Endodermal cell (in vitro differentiated cells): ENCODE measurements around the gene SAXO1. TPM values are rescaled to one million over a fixed set of nuclear protein-coding genes. Genes with fewer than 3 reads are reported as not detected.

Source experiments
- DNase-seq: peaks from one replicate; pipeline ENCODE4 v3.0.0-alpha.2; 2017
- H3K27ac ChIP-seq: 2 replicates; pipeline ENCODE4 v1.5.1; 2013; ENCODE audit warnings: mild to moderate bottlenecking, low read depth, low read length, moderate library complexity
- H3K27me3 ChIP-seq: 2 replicates; pipeline ENCODE4 v1.6.1; 2013; ENCODE audit warnings: mild to moderate bottlenecking, low read length, moderate library complexity; ENCODE audit not compliant: insufficient read depth, control insufficient read depth, poor library complexity, severe bottlenecking
- H3K36me3 ChIP-seq: 2 replicates; pipeline ENCODE4 v1.7.0; 2013; ENCODE audit warnings: mild to moderate bottlenecking, low read length, moderate library complexity; ENCODE audit not compliant: control insufficient read depth, insufficient read depth
- H3K4me1 ChIP-seq: one replicate; pipeline ENCODE4 v1.7.0; 2013; ENCODE audit warnings: low read length; ENCODE audit not compliant: control insufficient read depth, insufficient read depth
- H3K4me3 ChIP-seq: 2 replicates; pipeline ENCODE4 v1.5.1; 2013; ENCODE audit warnings: mild to moderate bottlenecking, low read length, moderate library complexity
- H3K9ac ChIP-seq: 2 replicates; pipeline ENCODE4 v1.6.1; 2013; ENCODE audit warnings: mild to moderate bottlenecking, low read length, moderate library complexity; ENCODE audit not compliant: poor library complexity, severe bottlenecking; ENCODE audit errors: extremely low read depth
- H3K9me3 ChIP-seq: 2 replicates; pipeline ENCODE4 v1.6.1; 2013; ENCODE audit warnings: mild to moderate bottlenecking, low read length, moderate library complexity; ENCODE audit not compliant: control insufficient read depth
- H3K27ac Mint-ChIP-seq: 2 replicates; pipeline ENCODE4 v1.8.0; 2020; ENCODE audit warnings: mixed read lengths
- H3K27me3 Mint-ChIP-seq: 2 replicates; pipeline ENCODE4 v1.8.0; 2021; ENCODE audit warnings: mild to moderate bottlenecking, mixed read lengths; ENCODE audit not compliant: insufficient read depth
- H3K36me3 Mint-ChIP-seq: 2 replicates; pipeline ENCODE4 v1.8.0; 2020; ENCODE audit warnings: low read depth, mixed read lengths
- H3K4me1 Mint-ChIP-seq: 2 replicates; pipeline ENCODE4 v1.8.0; 2020; ENCODE audit warnings: mixed read lengths
- H3K4me3 Mint-ChIP-seq: 2 replicates; pipeline ENCODE4 v1.8.0; 2020; ENCODE audit warnings: mild to moderate bottlenecking, moderate library complexity, mixed read lengths
- H3K9me3 Mint-ChIP-seq: 2 replicates; pipeline ENCODE4 v1.8.0; 2020; ENCODE audit warnings: mild to moderate bottlenecking, mixed read lengths
- WGBS, 2 experiments: methylation state at CpG; one replicate each; pipeline versions ENCODE4 v1.1.5 to v1.1.7; 2013; ENCODE audit warnings: missing lambda C conversion rate in 2 of 2, mixed read lengths in 1 of 2; ENCODE audit not compliant: insufficient coverage in 1 of 2, insufficient read length in 1 of 2; 5-methylcytosine and 5-hydroxymethylcytosine counted together
- total RNA-seq, 2 donors: library from RNA; stranded (reverse); fragmentation: NEBNext Ultra II Directional in 1 of 2; extraction: Animal tissue kit (Norgen Biotek cat#: 25700) in 1 of 2; gene quantifications; 2 replicates in 1 of 2; 3 replicates in 1 of 2; pipeline ENCODE4 v1.2.1, GENCODE V29; 2021
- TF ChIP-seq, protein P1 (sequence below): fragments of 200-600 bp; sonication (generic); conservative IDR thresholded peaks from 2 replicates; pipeline ENCODE4 v1.5.0; 2021; ENCODE audit warnings: antibody characterized with exemption, mild to moderate bottlenecking

Gene SAXO1
- total RNA-seq, 2 donors from 2014 or later = 0.04 to 1.2 TPM

GRCh38 chr9:18920141-18921084 is 112.6 kb downstream of the SAXO1 start:
- TF ChIP-seq, protein P1, sequence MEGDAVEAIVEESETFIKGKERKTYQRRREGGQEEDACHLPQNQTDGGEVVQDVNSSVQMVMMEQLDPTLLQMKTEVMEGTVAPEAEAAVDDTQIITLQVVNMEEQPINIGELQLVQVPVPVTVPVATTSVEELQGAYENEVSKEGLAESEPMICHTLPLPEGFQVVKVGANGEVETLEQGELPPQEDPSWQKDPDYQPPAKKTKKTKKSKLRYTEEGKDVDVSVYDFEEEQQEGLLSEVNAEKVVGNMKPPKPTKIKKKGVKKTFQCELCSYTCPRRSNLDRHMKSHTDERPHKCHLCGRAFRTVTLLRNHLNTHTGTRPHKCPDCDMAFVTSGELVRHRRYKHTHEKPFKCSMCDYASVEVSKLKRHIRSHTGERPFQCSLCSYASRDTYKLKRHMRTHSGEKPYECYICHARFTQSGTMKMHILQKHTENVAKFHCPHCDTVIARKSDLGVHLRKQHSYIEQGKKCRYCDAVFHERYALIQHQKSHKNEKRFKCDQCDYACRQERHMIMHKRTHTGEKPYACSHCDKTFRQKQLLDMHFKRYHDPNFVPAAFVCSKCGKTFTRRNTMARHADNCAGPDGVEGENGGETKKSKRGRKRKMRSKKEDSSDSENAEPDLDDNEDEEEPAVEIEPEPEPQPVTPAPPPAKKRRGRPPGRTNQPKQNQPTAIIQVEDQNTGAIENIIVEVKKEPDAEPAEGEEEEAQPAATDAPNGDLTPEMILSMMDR = no peak
- no peak overlapping the region for H3K27ac Mint-ChIP-seq
- no peaks in the 10 kb centered on the region for H3K27me3 Mint-ChIP-seq
- H3K9ac ChIP-seq = no peak overlapping the region
- no peak for DNase-seq
- 92% methylated on average over 2 to 4 of the region's 4 CpGs for WGBS, 2 experiments
- peaks cover 4% of the 10 kb centered on the region for H3K4me1 Mint-ChIP-seq
- no peak overlapping the region for H3K4me3 Mint-ChIP-seq
- H3K4me1 ChIP-seq = no peaks in the 10 kb centered on the region
- no peaks in the 10 kb centered on the region for H3K36me3 Mint-ChIP-seq
- no peaks in the 10 kb centered on the region for H3K27me3 ChIP-seq
- no peak overlapping the region for H3K4me3 ChIP-seq
- no peaks in the 10 kb centered on the region for H3K9me3 Mint-ChIP-seq
- no peaks in the 10 kb centered on the region for H3K36me3 ChIP-seq
- no peak overlapping the region for H3K27ac ChIP-seq
- no peaks in the 10 kb centered on the region for H3K9me3 ChIP-seq

DNA sequence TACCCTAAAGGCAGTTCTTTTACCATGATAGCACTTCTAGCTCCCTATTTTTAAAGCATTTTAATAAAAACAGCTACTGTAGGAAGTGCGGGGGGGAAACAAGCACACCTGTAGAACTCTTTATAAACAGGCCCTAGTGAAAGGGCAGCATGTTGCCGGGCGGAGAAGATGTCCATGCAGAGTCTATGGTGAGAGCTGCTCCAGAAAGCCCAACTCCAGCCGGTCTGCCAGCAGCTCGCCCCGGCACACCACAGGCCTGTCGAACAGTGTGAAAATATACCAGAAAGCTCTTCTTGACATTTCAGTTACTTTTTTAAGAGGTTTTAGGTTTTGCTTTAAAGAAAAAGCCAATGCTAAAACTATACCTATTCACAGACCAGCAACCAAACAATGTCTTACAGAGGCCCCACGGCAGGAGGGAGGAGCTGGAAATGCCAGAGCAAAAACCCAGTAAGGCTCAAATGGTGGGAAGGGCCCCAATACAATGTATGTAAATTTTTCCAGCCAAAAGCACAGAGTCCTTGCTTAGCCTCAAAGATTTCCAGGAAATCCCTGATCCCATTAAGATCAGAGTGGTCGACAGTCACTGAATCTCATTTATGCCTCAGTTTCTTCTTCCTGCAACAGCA is 121.2 kb downstream of the SAXO1 start:
- peak; percentile 64 for DNase-seq
- Mint-ChIP-seq H3K9me3 (no peaks in the 10 kb centered on the region), H3K4me3 (no peak overlapping the region), H3K4me1 (peaks cover 9% of the 10 kb centered on the region), H3K27me3 (no peaks in the 10 kb centered on the region), H3K36me3 (no peaks in the 10 kb centered on the region), H3K27ac (peak overlapping the region; percentile 44)
- TF ChIP-seq, protein P1 = no peak
- H3K36me3 ChIP-seq = no peaks in the 10 kb centered on the region
- no peak overlapping the region for H3K4me3 ChIP-seq
- no peak overlapping the region for H3K9ac ChIP-seq
- H3K4me1 ChIP-seq = peaks cover 10% of the 10 kb centered on the region
- no peaks in the 10 kb centered on the region for H3K27me3 ChIP-seq
- no peak overlapping the region for H3K27ac ChIP-seq
- WGBS, 2 experiments = 73 to 82% methylated on average over 3 to 9 of the region's 9 CpGs
- no peaks in the 10 kb centered on the region for H3K9me3 ChIP-seq

- no peaks in the 10 kb centered on the region for H3K36me3 Mint-ChIP-seq
- 84 to 88% methylated on average over 3 to 6 of the region's 6 CpGs for WGBS, 2 experiments
These were observed 122.1 kb downstream of the SAXO1 start for GRCh38 chr9:18910916-18911315.

More at GRCh38 chr9:18910916-18911315, 122.1 kb downstream of the SAXO1 start:
- no peak for DNase-seq
- H3K36me3 ChIP-seq = no peaks in the 10 kb centered on the region
- TF ChIP-seq, protein P1 = peak; percentile 13
- H3K27ac Mint-ChIP-seq = no peak overlapping the region
- no peak overlapping the region for H3K27ac ChIP-seq
- peaks cover 10% of the 10 kb centered on the region for H3K4me1 ChIP-seq
- no peaks in the 10 kb centered on the region for H3K9me3 ChIP-seq
- no peaks in the 10 kb centered on the region for H3K27me3 ChIP-seq
- no peak overlapping the region for H3K4me3 Mint-ChIP-seq
- H3K27me3 Mint-ChIP-seq = no peaks in the 10 kb centered on the region
- H3K4me3 ChIP-seq = no peak overlapping the region
- H3K4me1 Mint-ChIP-seq = peaks cover 9% of the 10 kb centered on the region
- no peaks in the 10 kb centered on the region for H3K9me3 Mint-ChIP-seq
- H3K9ac ChIP-seq = no peak overlapping the region
